ENCODE measurements around the gene RPS24. TPM values are rescaled to one million over a fixed set of nuclear protein-coding genes. Genes with fewer than 3 reads are reported as not detected.

RPS24 gene
- total RNA-seq, 4 donors from 2014 or later = 1,283 to 2,770 (median 2,221) TPM

DNA sequence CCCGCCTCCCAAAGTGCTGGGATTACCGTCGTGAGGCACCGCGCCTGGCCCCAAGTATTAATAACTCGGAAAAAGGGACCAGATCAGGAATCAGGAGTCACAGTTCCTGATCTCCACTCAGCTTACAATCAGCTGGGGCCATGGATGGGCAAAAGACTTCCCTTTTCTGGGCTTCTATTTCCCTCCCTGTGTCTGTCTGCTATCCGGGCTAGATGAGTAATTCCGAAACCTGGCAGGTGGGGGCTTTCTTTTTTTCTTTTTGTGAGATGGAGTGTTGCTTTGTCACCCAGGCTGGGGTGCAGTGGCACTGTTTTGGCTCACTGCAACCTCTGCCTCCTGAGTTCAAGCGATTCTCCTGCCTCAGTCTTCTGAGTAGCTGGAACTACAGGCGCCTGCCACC lies 11.6 kb downstream of the RPS24 start:
- Histone ChIP-seq H3K27me3 (no peaks in the 10 kb centered on the region), H3K27ac (replicated peaks in 1 of 4) (no peak overlapping the region), H3K4me3 (no peak overlapping the region), H3K9me3 (no peaks in the 10 kb centered on the region), H3K36me3 (peaks cover 13 to 38% (median 30%) of the 10 kb centered on the region in 4 donors), H3K4me1 (peaks cover 10 to 25% (median 16%) of the 10 kb centered on the region in 4 donors)
- intact Hi-C loops (cut with DNase I) = loop anchor here (10.0 kb wide), 1 partner anchor 260 kb away; no protein-coding TSS in a partner anchor
- no peak for TF ChIP-seq POLR2A (IDR thresholded peaks at IDR 0.05; ENCODE audit: low read depth)
- TF ChIP-seq, protein P1, sequence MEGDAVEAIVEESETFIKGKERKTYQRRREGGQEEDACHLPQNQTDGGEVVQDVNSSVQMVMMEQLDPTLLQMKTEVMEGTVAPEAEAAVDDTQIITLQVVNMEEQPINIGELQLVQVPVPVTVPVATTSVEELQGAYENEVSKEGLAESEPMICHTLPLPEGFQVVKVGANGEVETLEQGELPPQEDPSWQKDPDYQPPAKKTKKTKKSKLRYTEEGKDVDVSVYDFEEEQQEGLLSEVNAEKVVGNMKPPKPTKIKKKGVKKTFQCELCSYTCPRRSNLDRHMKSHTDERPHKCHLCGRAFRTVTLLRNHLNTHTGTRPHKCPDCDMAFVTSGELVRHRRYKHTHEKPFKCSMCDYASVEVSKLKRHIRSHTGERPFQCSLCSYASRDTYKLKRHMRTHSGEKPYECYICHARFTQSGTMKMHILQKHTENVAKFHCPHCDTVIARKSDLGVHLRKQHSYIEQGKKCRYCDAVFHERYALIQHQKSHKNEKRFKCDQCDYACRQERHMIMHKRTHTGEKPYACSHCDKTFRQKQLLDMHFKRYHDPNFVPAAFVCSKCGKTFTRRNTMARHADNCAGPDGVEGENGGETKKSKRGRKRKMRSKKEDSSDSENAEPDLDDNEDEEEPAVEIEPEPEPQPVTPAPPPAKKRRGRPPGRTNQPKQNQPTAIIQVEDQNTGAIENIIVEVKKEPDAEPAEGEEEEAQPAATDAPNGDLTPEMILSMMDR (IDR thresholded peaks at IDR 0.05) = no peak
- no peak for TF ChIP-seq POLR2AphosphoS5 (IDR thresholded peaks at IDR 0.05)
- no peak for TF ChIP-seq EP300 (IDR thresholded peaks at IDR 0.05)
- DNase-seq (ENCODE audit: extremely low spot score) = no peak
- 91% methylated on average over 10 of the region's 10 CpGs for WGBS

DNA sequence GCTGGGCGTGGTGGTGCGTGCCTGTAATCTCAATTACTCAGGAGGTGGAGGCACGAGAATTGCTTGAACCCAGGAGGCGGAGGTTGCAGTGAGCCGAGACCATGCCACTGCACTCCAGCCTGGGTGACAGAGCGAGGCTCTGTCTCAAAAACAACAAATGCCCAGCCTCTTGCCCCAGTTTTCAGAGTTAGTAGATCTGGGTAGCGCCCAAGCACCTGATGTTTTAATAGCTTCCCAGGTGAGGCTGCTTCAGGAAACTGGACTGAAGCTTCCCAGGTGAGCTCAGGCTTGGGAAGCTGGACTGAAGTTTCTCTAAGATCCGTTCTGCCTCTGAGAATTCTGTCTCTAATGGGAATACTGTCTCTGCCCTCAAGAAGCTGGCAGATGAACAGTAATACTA lies 12.2 kb downstream of the RPS24 start:
- H3K4me1 ChIP-seq = peaks cover 10 to 24% (median 16%) of the 10 kb centered on the region in 4 donors
- TF ChIP-seq, protein P1 (IDR thresholded peaks at IDR 0.05) = no peak
- no peak for TF ChIP-seq POLR2AphosphoS5 (IDR thresholded peaks at IDR 0.05)
- no peak for TF ChIP-seq EP300 (IDR thresholded peaks at IDR 0.05)
- no peak for TF ChIP-seq POLR2A (IDR thresholded peaks at IDR 0.05; ENCODE audit: low read depth)
- no peak overlapping the region for H3K27ac ChIP-seq (replicated peaks in 1 of 4)
- peaks cover 7 to 31% (median 23%) of the 10 kb centered on the region in 4 donors for H3K36me3 ChIP-seq
- H3K27me3 ChIP-seq = no peaks in the 10 kb centered on the region
- H3K4me3 ChIP-seq = no peak overlapping the region
- H3K9me3 ChIP-seq = no peaks in the 10 kb centered on the region
- DNase-seq (ENCODE audit: extremely low spot score) = no peak
- intact Hi-C loops (cut with DNase I) = loop anchor here (2.0 to 10.0 kb wide), 2 partner anchors 259 to 1149 kb away; no protein-coding TSS in a partner anchor
- WGBS = 92% methylated on average over 7 of the region's 8 CpGs

DNA sequence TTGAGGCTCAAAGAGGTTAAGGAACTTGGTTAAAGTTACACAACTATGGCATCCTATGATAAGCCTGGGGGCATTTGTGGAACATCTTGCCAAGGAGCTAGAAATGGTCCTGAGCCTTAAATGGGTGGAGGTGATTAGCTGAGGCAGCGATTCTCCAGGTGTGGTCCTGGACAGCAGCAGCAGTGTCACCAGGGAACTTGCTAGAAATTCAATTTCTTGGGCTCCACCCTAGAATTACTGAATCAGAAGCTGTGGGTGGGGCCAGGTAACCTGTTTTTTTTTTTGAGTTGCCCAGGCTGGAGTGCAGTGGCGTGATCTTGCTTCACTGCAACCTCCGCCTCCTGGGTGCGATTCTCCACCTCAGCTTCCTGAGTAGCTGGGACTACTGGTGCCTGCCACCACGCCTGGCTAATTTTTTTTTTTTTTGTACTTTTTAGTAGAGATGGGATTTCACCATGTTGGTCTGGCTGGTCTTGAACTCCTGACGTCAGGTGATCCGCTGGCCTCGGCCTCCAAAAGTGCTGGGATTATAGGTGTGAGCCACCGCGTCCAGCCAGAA lies 13.1 kb downstream of the RPS24 start:
- H3K27ac ChIP-seq (replicated peaks in 1 of 4) = no peak overlapping the region
- peaks cover 10 to 21% (median 16%) of the 10 kb centered on the region in 4 donors for H3K4me1 ChIP-seq
- H3K4me3 ChIP-seq = no peak overlapping the region
- peaks cover 0 to 22% (median 14%) of the 10 kb centered on the region in 4 donors for H3K36me3 ChIP-seq
- no peaks in the 10 kb centered on the region for H3K9me3 ChIP-seq
- no peaks in the 10 kb centered on the region for H3K27me3 ChIP-seq
- TF ChIP-seq EP300 (IDR thresholded peaks at IDR 0.05) = no peak
- TF ChIP-seq, protein P1 (IDR thresholded peaks at IDR 0.05) = no peak
- no peak for TF ChIP-seq POLR2AphosphoS5 (IDR thresholded peaks at IDR 0.05)
- no peak for TF ChIP-seq POLR2A (IDR thresholded peaks at IDR 0.05; ENCODE audit: low read depth)
- no peak for DNase-seq (ENCODE audit: extremely low spot score)
- intact Hi-C loops (cut with DNase I) = loop anchor here (2.0 to 10.0 kb wide), 2 partner anchors 258 to 1148 kb away; no protein-coding TSS in a partner anchor
- WGBS = 69% methylated on average over 10 of the region's 10 CpGs

DNA sequence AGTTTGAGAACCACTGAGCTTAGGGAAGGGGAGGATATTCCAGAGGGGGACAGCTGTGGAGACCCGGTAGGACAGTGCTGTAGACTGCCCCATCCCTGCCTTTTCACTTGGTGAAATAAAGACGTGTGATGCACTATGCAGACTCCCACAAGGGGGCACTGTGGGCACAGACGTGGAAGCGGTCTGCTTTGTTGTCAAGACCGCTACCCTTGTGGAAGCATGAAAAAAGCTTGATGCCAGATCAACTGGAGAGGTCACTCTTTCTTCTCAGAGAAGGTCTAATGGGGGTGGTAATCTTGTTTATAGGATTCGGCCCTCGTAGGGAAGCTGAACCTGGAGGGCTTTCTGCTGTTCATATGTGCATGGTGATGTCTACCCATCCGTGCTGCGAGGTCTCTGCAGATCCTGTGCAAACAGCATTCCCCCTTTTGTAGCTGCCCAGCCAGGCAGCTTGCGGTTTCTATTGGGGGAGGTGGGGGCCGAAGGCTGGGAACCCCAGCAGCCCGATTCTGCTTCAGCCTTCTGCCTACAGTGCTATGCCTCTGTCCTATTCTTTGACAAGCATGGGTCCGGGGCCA lies 13.7 kb downstream of the RPS24 start:
- H3K27ac ChIP-seq (replicated peaks in 1 of 4) = no peak overlapping the region

More for the DNA sequence above, 13.7 kb downstream of the RPS24 start:
- WGBS = 12% methylated on average over 10 of the region's 13 CpGs
- peak in 1 of 2 donors; percentile 62 for TF ChIP-seq POLR2AphosphoS5 (IDR thresholded peaks at IDR 0.05)
- TF ChIP-seq, protein P1 (IDR thresholded peaks at IDR 0.05) = peak; percentile 89 to 94 (median 93)
- no peak for TF ChIP-seq POLR2A (IDR thresholded peaks at IDR 0.05; ENCODE audit: low read depth)
- intact Hi-C loops (cut with DNase I) = loop anchor here (2.0 to 10.0 kb wide), 2 partner anchors 257 to 1147 kb away; no protein-coding TSS in a partner anchor
- Histone ChIP-seq H3K4me3 (no peak overlapping the region), H3K36me3 (peaks cover 0 to 16% (median 8%) of the 10 kb centered on the region in 4 donors), H3K9me3 (no peaks in the 10 kb centered on the region), H3K4me1 (peaks cover 10 to 21% (median 14%) of the 10 kb centered on the region in 4 donors), H3K27me3 (no peaks in the 10 kb centered on the region)
- DNase-seq (ENCODE audit: extremely low spot score) = peak; percentile 96
